H1 (cell line): ENCODE results near the gene FANCD2. TPM values are rescaled to one million over a fixed set of nuclear protein-coding genes. Genes with fewer than 3 reads are reported as not detected.

Source experiments
- CTCF ChIA-PET: fragments of 300-600 bp; sonication (Branson Sonifier 250); formaldehyde crosslinking; loops from one replicate; lab custom pipeline; 2021; ENCODE audit not compliant: partially characterized antibody; lab: Charles Lee
- POLR2A ChIA-PET: fragments of 300-600 bp; sonication (Branson Sonifier 250); formaldehyde crosslinking; loops from one replicate; lab custom pipeline; 2021; ENCODE audit warnings: inconsistent platforms; ENCODE audit not compliant: partially characterized antibody; lab: Charles Lee
- DNase-seq, 2 experiments: peaks; one replicate each; pipeline versions ENCODE4 v3.0.0 to v3.0.0-alpha.2; 2010 to 2022; ENCODE audit warnings: low spot score in 2 of 2, low read depth in 1 of 2, mixed read lengths in 1 of 2
- FAIRE-seq: peaks from 2 replicates; lab custom pipeline; 2011; peaks lifted over from hg19 to GRCh38; lab: Jason Lieb, UNC
- H2AFZ ChIP-seq: 2 replicates; pipeline ENCODE4 v1.8.1; 2012; ENCODE audit warnings: low read length, inconsistent platforms
- H2AK5ac ChIP-seq: 2 replicates; pipeline ENCODE4 v1.6.1; 2013; ENCODE audit warnings: low read depth, low read length
- H2BK120ac ChIP-seq: replicated peaks from 2 replicates; pipeline ENCODE3; 2013; ENCODE audit warnings: low read depth, low read length, inconsistent platforms
- H2BK12ac ChIP-seq: 2 replicates; pipeline ENCODE4 v1.6.1; 2013; ENCODE audit warnings: low read depth, low read length
- H2BK15ac ChIP-seq: 2 replicates; pipeline ENCODE4 v1.6.1; 2013; ENCODE audit warnings: low read length
- H2BK20ac ChIP-seq: 2 replicates; pipeline ENCODE4 v1.6.1; 2013; ENCODE audit warnings: low read length
- H2BK5ac ChIP-seq: 2 replicates; pipeline ENCODE4 v1.6.1; 2013; ENCODE audit warnings: low read depth, low read length
- H3K14ac ChIP-seq: 2 replicates; pipeline ENCODE4 v1.6.1; 2013; ENCODE audit warnings: inconsistent platforms; ENCODE audit not compliant: insufficient read length
- H3K18ac ChIP-seq: 2 replicates; pipeline ENCODE4 v1.6.1; 2013; ENCODE audit warnings: low read length; ENCODE audit errors: extremely low read depth
- H3K23ac ChIP-seq: 2 replicates; pipeline ENCODE4 v1.6.1; 2013; ENCODE audit warnings: inconsistent platforms; ENCODE audit not compliant: insufficient read length
- H3K23me2 ChIP-seq: 2 replicates; pipeline ENCODE4 v1.6.1; 2013; ENCODE audit warnings: low read depth, low read length
- H3K27ac ChIP-seq: 2 replicates; pipeline ENCODE4 v1.6.1; 2011; ENCODE audit warnings: low read depth, low read length, inconsistent platforms
- H3K27me3 ChIP-seq, 4 experiments: replicated peaks in 1 of 4; 1 replicate in 1 of 4; 2 replicates in 3 of 4; pipeline versions ENCODE4 v1.6.1 to v1.8.1; 2011 to 2013; ENCODE audit warnings: low read length in 3 of 4, mild to moderate bottlenecking in 3 of 4, inconsistent platforms in 2 of 4, mixed read lengths in 2 of 4, moderate library complexity in 1 of 4; ENCODE audit not compliant: control insufficient read depth in 3 of 4, insufficient read depth in 3 of 4; ENCODE audit errors: extremely low read depth in 1 of 4
- H3K36me3 ChIP-seq, 4 experiments: 2 replicates each; pipeline versions ENCODE4 v1.6.1 to v1.8.1; 2011 to 2013; ENCODE audit warnings: mild to moderate bottlenecking in 4 of 4, low read length in 3 of 4, moderate library complexity in 2 of 4, control low read depth in 1 of 4, inconsistent platforms in 1 of 4; ENCODE audit not compliant: insufficient read depth in 4 of 4, control insufficient read depth in 2 of 4
- H3K4ac ChIP-seq: replicated peaks from 2 replicates; pipeline ENCODE3; 2013; ENCODE audit warnings: low read length, low read depth, mixed read lengths, inconsistent platforms; ENCODE audit not compliant: insufficient read length
- H3K4me1 ChIP-seq, 4 experiments: replicated peaks in 1 of 4; 1 replicate in 1 of 4; 2 replicates in 3 of 4; pipeline versions ENCODE4 v1.6.1 to v1.8.1; 2011 to 2013; ENCODE audit warnings: low read length in 3 of 4, inconsistent platforms in 2 of 4, mixed read lengths in 1 of 4; ENCODE audit not compliant: insufficient read depth in 4 of 4, control insufficient read depth in 3 of 4
- H3K4me2 ChIP-seq, 2 experiments: 2 replicates each; pipeline versions ENCODE4 v1.6.1 to v1.8.1; 2011 to 2013; ENCODE audit warnings: low read depth in 2 of 2, low read length in 2 of 2, control low read depth in 1 of 2, inconsistent platforms in 1 of 2, mild to moderate bottlenecking in 1 of 2; ENCODE audit not compliant: insufficient read depth in 1 of 2
- H3K4me3 ChIP-seq, 4 experiments: fragments of 200-600, 300-600 bp in 1 of 4; sonication (generic), shearing (Covaris generic), sonication (Bioruptor Twin) in 1 of 4; 2 replicates each; pipeline versions ENCODE4 v1.5.1 to v1.8.1; 2011 to 2016; ENCODE audit warnings: low read length in 4 of 4, low read depth in 3 of 4, control low read depth in 2 of 4, inconsistent platforms in 2 of 4, mild to moderate bottlenecking in 2 of 4, mixed read lengths in 1 of 4, moderate library complexity in 1 of 4; ENCODE audit not compliant: insufficient read depth in 2 of 4; ENCODE audit errors: extremely low read depth in 1 of 4
- H3K56ac ChIP-seq: replicated peaks from 2 replicates; pipeline ENCODE3; 2013; ENCODE audit warnings: low read depth, mild to moderate bottlenecking, mixed read lengths, low read length, inconsistent platforms; ENCODE audit not compliant: insufficient read length
- H3K79me1 ChIP-seq: 2 replicates; pipeline ENCODE4 v1.6.1; 2013; ENCODE audit warnings: low read depth, low read length, control low read depth
- H3K79me2 ChIP-seq, 2 experiments: 2 replicates each; pipeline versions ENCODE4 v1.6.1 to v1.8.1; 2012 to 2013; ENCODE audit warnings: low read length in 2 of 2, mild to moderate bottlenecking in 2 of 2, inconsistent platforms in 1 of 2; ENCODE audit not compliant: insufficient read depth in 2 of 2, control insufficient read depth in 1 of 2
- H3K9ac ChIP-seq, 4 experiments: replicated peaks in 1 of 4; 1 replicate in 1 of 4; 2 replicates in 3 of 4; pipeline versions ENCODE4 v1.6.1 to v1.8.1; 2011 to 2013; ENCODE audit warnings: low read depth in 3 of 4, low read length in 3 of 4, control low read depth in 2 of 4, mild to moderate bottlenecking in 2 of 4, moderate library complexity in 2 of 4, inconsistent platforms in 1 of 4; ENCODE audit errors: extremely low read depth in 1 of 4
- H3K9me3 ChIP-seq, 2 experiments: 2 replicates each; pipeline versions ENCODE4 v1.6.1 to v1.8.1; 2012 to 2013; ENCODE audit warnings: mild to moderate bottlenecking in 2 of 2, moderate library complexity in 2 of 2, control low read depth in 1 of 2, inconsistent platforms in 1 of 2, low read depth in 1 of 2, low read length in 1 of 2, mixed read lengths in 1 of 2; ENCODE audit not compliant: insufficient read depth in 2 of 2
- H4K20me1 ChIP-seq, 2 experiments: replicated peaks in 1 of 2; 2 replicates each; pipeline versions ENCODE3 to v1.8.1; 2011 to 2013; ENCODE audit warnings: inconsistent platforms in 2 of 2, low read length in 2 of 2, mild to moderate bottlenecking in 1 of 2; ENCODE audit not compliant: insufficient read depth in 2 of 2, control insufficient read depth in 1 of 2
- H4K5ac ChIP-seq: 2 replicates; pipeline ENCODE4 v1.6.1; 2013; ENCODE audit warnings: low read length, low read depth, mixed read lengths, inconsistent platforms; ENCODE audit not compliant: insufficient read length
- H4K8ac ChIP-seq: 2 replicates; pipeline ENCODE4 v1.8.0; 2013; ENCODE audit warnings: mild to moderate bottlenecking, moderate library complexity, low read length, inconsistent platforms; ENCODE audit not compliant: insufficient read depth; ENCODE audit errors: extremely low read depth
- H4K91ac ChIP-seq: replicated peaks from 2 replicates; pipeline ENCODE3; 2013; ENCODE audit warnings: low read length, mixed read lengths, inconsistent platforms; ENCODE audit not compliant: insufficient read length
- BACH1 ChIP-seq: IDR thresholded peaks from 2 replicates; pipeline ENCODE4 v1.6.1; 2012; ENCODE audit warnings: low read length, improper control_type of control experiment
- CBX8 ChIP-seq: fragments of 300-800, 300-1000 bp; sonication (generic); IDR thresholded peaks from 2 replicates; pipeline ENCODE4 v1.7.1; 2016; ENCODE audit warnings: low read depth, low read length, borderline replicate concordance
- EZH2 ChIP-seq: fragments of 200-600 bp; sonication (generic); IDR thresholded peaks from 2 replicates; pipeline ENCODE4 v1.7.1; 2012; ENCODE audit warnings: low read depth, mild to moderate bottlenecking, moderate library complexity, low read length, inconsistent platforms; ENCODE audit not compliant: severe bottlenecking
- GTF2F1 ChIP-seq: IDR thresholded peaks from 2 replicates; pipeline ENCODE4 v1.6.1; 2012; ENCODE audit warnings: low read depth, low read length, improper control_type of control experiment, borderline replicate concordance
- JUN ChIP-seq: IDR thresholded peaks from 2 replicates; pipeline ENCODE4 v1.6.1; 2011; ENCODE audit warnings: low read depth, mild to moderate bottlenecking, improper control_type of control experiment, low read length
- KDM5A ChIP-seq: fragments of 200-600 bp; IDR thresholded peaks from 2 replicates; pipeline ENCODE4 v1.7.1; 2012; ENCODE audit warnings: mild to moderate bottlenecking, low read length, inconsistent platforms, mixed read lengths
- NANOG ChIP-seq: IDR thresholded peaks from 2 replicates; pipeline ENCODE4 v1.6.1; 2011; ENCODE audit warnings: low read length, low read depth, mild to moderate bottlenecking, inconsistent platforms; ENCODE audit not compliant: insufficient read depth, poor library complexity, severe bottlenecking
- SAP30 ChIP-seq: fragments of 300-600 bp; sonication (generic); IDR thresholded peaks from 2 replicates; pipeline ENCODE4 v1.7.1; 2012; ENCODE audit warnings: low read length, moderate library complexity, mild to moderate bottlenecking, inconsistent platforms; ENCODE audit not compliant: insufficient read depth, insufficient replicate concordance
- SIX5 ChIP-seq: IDR thresholded peaks from 2 replicates; pipeline ENCODE4 v1.6.1; 2011; ENCODE audit warnings: mild to moderate bottlenecking, low read depth, low read length
- SP4 ChIP-seq: IDR thresholded peaks from 2 replicates; pipeline ENCODE4 v1.6.1; 2012; ENCODE audit warnings: low read length, inconsistent platforms
- SUZ12 ChIP-seq: fragments of 200-600 bp; sonication (generic); IDR thresholded peaks from 2 replicates; pipeline ENCODE4 v1.6.1; 2012; ENCODE audit warnings: mild to moderate bottlenecking, inconsistent platforms, low read length, moderate library complexity, mixed read lengths
- TAF1 ChIP-seq: IDR thresholded peaks from 2 replicates; pipeline ENCODE4 v1.6.1; 2011; ENCODE audit warnings: mild to moderate bottlenecking, low read depth, low read length
- TEAD4 ChIP-seq: IDR thresholded peaks from 2 replicates; pipeline ENCODE4 v1.6.1; 2012; ENCODE audit warnings: low read depth, low read length, inconsistent platforms, mixed read lengths
- WGBS, 2 experiments: shearing (Covaris generic) in 1 of 2; methylation state at CpG; one replicate each; pipeline versions ENCODE4 v1.1.6 to v1.1.7; 2013 to 2015; ENCODE audit warnings: low lambda C conversion rate in 2 of 2, mixed read lengths in 2 of 2, inconsistent platforms in 1 of 2, low coverage in 1 of 2, missing lambda C conversion rate in 1 of 2; ENCODE audit not compliant: insufficient replicate concordance in 2 of 2, insufficient coverage in 1 of 2, insufficient read length in 1 of 2; ENCODE audit errors: extremely low coverage in 1 of 2, missing lambda C conversion rate in 1 of 2; 5-methylcytosine and 5-hydroxymethylcytosine counted together
- polyA plus RNA-seq, 7 experiments: library from polyadenylated mRNA; depleted of rRNA in 3 of 7; stranded (reverse) in 5 of 7; unstranded in 2 of 7; fragments of >200 nt in 5 of 7; fragments of 200-250 nt in 2 of 7; gene quantifications; 1 replicate in 5 of 7; 2 replicates in 1 of 7; 4 replicates in 1 of 7; pipeline versions ENCODE4 v1.2.1 to v1.2.3, GENCODE V29; 2011 to 2013; ENCODE audit warnings: missing spikeins in 2 of 7, mixed read lengths in 2 of 7
- total RNA-seq: library from RNA; stranded (reverse); fragmentation: NEBNext Ultra II Directional; extraction: Animal tissue kit (Norgen Biotek cat#: 25700); gene quantifications from 2 replicates; pipeline ENCODE4 v1.2.1, GENCODE V29; 2021
- TF ChIP-seq, protein P1 (sequence below): IDR thresholded peaks from 2 replicates; pipeline ENCODE4 v1.6.1; 2011; ENCODE audit warnings: low read depth, mild to moderate bottlenecking, low read length; ENCODE audit not compliant: insufficient read depth

Gene FANCD2
- total and polyA plus RNA-seq, 2 of the 8 experiments (the other 6 are each of a cell fraction or from before 2014, with no cell fraction given), result 33.1 to 77.8 TPM

GRCh38 chr3:10012106-10012505 lies 14.1 kb upstream of the FANCD2 start:
- Histone ChIP-seq H3K9me3 (no peaks in the 10 kb centered on the region), H3K79me1 (no peaks in the 10 kb centered on the region; the same call in 1 of the 2 replicates), H3K4me1 (peaks cover 0 to 5% (median 3%) of the 10 kb centered on the region in 4 experiments; a peak in 4 of 7 replicates), H2BK12ac (no peak overlapping the region), H4K20me1 (peaks cover 10 to 14% of the 10 kb centered on the region in 2 experiments), H2BK5ac (no peak overlapping the region), H3K18ac (no peak overlapping the region), H3K23me2 (peaks cover 9% of the 10 kb centered on the region), H3K4me3 (no peak overlapping the region), H3K23ac (no peak overlapping the region), H4K5ac (no peak overlapping the region), H2BK20ac (no peak overlapping the region), H3K36me3 (no peaks in the 10 kb centered on the region), H2BK120ac (no peak overlapping the region), H3K79me2 (no peaks in the 10 kb centered on the region), H3K9ac (no peak overlapping the region), H3K14ac (no peak overlapping the region), H4K91ac (no peak overlapping the region), H3K4ac (no peak overlapping the region), H2BK15ac (no peak overlapping the region), H4K8ac (no peak overlapping the region), H2AK5ac (no peak overlapping the region), H3K27ac (no peak overlapping the region), H3K56ac (no peak overlapping the region), H3K4me2 (no peak overlapping the region), H3K27me3 (no peaks in the 10 kb centered on the region), H2AFZ (no peak overlapping the region)
- ChIA-PET CTCF (interaction anchor here (1.3 kb wide), 1 partner anchor 66 kb away, joined by 3 read pairs; no protein-coding TSS in a partner anchor), POLR2A (interaction anchor here (0.6 kb wide), 1 partner anchor 11 kb away, joined by 3 read pairs; no protein-coding TSS in a partner anchor)
- WGBS, 2 experiments, result 91% methylated on average over 7 of the region's 7 CpGs; no CpG with 5 or more reads in 1 of the 2 experiments
- no peak for DNase-seq
- FAIRE-seq, result no peak
- TF ChIP-seq JUN (no peak), TEAD4 (no peak), SIX5 (no peak), SP4 (no peak), EZH2 (no peak), SAP30 (no peak), SUZ12 (no peak), BACH1 (no peak), GTF2F1 (no peak), CBX8 (no peak), KDM5A (no peak), TAF1 (no peak), NANOG (no peak)
- TF ChIP-seq, protein P1, sequence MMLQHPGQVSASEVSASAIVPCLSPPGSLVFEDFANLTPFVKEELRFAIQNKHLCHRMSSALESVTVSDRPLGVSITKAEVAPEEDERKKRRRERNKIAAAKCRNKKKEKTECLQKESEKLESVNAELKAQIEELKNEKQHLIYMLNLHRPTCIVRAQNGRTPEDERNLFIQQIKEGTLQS, result no peak
